ENCODE data around the gene KCNQ1OT1. TPM values are rescaled to one million over a fixed set of nuclear protein-coding genes. Genes with fewer than 3 reads are reported as not detected.

The KCNQ1OT1 gene
- total RNA-seq, 4 donors from 2014 or later, result 6.3 to 8.0 (median 7.7) TPM

DNA sequence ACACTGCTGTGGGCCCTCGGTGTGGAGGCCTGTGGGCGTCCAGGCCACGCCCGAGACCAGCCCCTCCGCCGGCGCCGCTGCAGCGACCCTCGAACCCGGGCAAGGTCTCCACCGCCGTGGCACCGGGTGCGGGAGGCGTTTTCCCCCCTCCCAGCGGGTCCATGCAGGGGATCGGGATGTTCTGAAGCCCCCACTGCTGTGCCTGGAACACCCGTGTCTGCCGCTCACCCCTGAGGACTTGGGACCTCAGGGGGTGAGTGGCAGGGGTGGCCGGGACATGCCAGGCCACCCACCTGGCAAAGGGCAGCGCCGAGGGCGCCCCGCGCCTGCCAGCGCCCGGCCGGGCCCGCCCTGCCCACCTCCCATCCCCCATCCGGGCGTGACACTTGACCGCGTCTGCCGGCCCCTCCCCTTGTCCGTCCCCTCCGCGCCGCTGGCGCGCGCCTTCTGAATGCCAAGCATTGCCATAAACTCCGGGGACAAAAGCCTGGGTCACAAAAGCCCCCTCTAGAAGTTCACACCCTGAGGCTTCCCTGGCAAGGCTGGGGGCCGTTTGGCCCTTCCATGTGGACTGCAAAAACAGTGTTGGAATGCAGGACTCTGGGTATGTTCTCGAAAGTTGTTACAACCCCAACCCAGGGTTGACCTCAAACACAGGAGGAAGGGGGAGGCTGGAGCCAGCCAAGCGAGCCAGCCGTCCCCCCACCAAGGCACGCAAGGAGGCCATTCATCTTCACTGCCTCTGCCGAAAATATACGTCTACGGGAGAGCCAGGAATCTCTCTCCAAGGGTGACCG lies 819 bp upstream of the KCNQ1OT1 start:
- H3K36me3 ChIP-seq, result no peaks in the 10 kb centered on the region
- H3K27me3 ChIP-seq, result no peaks in the 10 kb centered on the region
- H3K4me1 ChIP-seq, result peaks cover 0 to 42% (median 5%) of the 10 kb centered on the region in 4 donors
- DNase-seq (ENCODE audit: low spot score in 2 of 2), result peak; percentile 47 to 60
- TF ChIP-seq EP300 (IDR thresholded peaks at IDR 0.05) (no peak), POLR2A (IDR thresholded peaks at IDR 0.05) (peak; percentile 12 to 39)
- H3K9me3 ChIP-seq, result no peaks in the 10 kb centered on the region
- H3K27ac ChIP-seq, result peak overlapping the region; percentile 76 to 97 (median 92)
- H3K4me3 ChIP-seq, result peak overlapping the region; percentile 55 to 80 (median 72)
- 18 to 33% methylated on average over 25 to 51 of the region's 52 CpGs for WGBS, 2 donors

DNA sequence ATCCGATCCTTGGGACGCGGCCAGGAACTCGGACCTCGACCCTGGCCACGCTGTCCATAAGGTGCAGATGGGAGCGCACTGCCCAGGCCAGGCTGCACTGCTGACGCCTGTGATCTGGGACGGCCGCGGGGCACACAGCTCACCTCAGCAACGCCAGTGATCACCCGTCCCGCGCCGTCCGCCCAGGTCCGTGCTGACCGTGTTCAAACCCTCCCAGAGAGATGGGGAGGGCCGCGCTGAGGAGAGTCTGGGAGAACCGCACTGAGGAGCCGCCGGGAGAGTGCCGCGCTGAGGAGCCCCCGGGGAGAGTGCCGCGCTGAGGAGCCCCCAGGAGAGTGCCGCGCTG lies 636 bp downstream of the KCNQ1OT1 start:
- peak overlapping the region; percentile 74 to 97 (median 83) for H3K27ac ChIP-seq
- no peak for TF ChIP-seq EP300 (IDR thresholded peaks at IDR 0.05)
- TF ChIP-seq, protein P1, sequence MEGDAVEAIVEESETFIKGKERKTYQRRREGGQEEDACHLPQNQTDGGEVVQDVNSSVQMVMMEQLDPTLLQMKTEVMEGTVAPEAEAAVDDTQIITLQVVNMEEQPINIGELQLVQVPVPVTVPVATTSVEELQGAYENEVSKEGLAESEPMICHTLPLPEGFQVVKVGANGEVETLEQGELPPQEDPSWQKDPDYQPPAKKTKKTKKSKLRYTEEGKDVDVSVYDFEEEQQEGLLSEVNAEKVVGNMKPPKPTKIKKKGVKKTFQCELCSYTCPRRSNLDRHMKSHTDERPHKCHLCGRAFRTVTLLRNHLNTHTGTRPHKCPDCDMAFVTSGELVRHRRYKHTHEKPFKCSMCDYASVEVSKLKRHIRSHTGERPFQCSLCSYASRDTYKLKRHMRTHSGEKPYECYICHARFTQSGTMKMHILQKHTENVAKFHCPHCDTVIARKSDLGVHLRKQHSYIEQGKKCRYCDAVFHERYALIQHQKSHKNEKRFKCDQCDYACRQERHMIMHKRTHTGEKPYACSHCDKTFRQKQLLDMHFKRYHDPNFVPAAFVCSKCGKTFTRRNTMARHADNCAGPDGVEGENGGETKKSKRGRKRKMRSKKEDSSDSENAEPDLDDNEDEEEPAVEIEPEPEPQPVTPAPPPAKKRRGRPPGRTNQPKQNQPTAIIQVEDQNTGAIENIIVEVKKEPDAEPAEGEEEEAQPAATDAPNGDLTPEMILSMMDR (IDR thresholded peaks at IDR 0.05), result no peak
- no peak for TF ChIP-seq POLR2A (IDR thresholded peaks at IDR 0.05)
- H3K4me3 ChIP-seq, result peak overlapping the region; percentile 58 to 80 (median 78)
- no peaks in the 10 kb centered on the region for H3K9me3 ChIP-seq
- DNase-seq (ENCODE audit: low spot score in 2 of 2), result peak in 1 of 2 donors; percentile 15
- H3K4me1 ChIP-seq, result peaks cover 0 to 57% (median 6%) of the 10 kb centered on the region in 4 donors
- H3K36me3 ChIP-seq, result no peaks in the 10 kb centered on the region
- no peaks in the 10 kb centered on the region for H3K27me3 ChIP-seq
- 54 to 75% methylated on average over 9 to 27 of the region's 31 CpGs for WGBS, 2 donors

DNA sequence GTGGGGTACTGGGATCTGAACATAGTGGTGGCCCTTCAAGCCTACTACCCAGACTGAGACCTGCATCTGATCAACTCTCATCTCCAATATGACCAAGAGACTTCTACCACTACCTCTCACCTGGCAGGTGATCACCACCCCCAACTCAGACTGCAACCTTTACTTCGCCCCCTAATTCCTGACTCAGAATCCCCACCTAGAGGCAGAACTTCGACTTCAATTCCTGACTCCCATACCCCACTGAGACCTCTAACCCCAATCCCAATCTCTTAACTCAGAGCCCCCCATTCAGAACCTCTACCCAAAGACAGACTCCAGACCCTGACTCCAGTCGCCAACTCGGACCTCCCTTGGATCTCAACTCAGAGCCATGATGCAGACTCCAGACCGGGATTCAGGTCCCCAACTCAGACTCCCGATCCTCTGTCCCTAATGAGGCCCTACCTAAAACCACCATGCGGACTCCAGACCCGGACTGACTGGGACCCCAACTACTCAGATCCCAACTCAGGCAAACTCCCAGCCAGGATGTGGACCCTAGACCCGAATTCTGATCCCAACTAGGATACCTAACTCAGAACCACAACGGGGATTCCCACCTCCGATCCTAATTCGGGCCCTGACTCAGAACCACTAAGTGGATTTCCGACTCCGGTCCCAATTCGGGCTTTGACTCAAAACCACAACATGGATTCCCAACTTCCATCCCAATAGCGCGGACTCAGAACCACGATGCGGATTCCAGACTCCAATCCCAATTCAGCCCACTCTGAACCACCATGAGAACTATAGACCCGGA lies 1.2 kb downstream of the KCNQ1OT1 start:
- TF ChIP-seq, protein P1 (IDR thresholded peaks at IDR 0.05), result no peak
- TF ChIP-seq POLR2A (IDR thresholded peaks at IDR 0.05) (no peak), EP300 (IDR thresholded peaks at IDR 0.05) (no peak)
- DNase-seq (ENCODE audit: low spot score in 2 of 2), result peak in 1 of 2 donors; percentile 7
- peak overlapping the region; percentile 74 to 97 (median 83) for H3K27ac ChIP-seq
- peaks cover 0 to 58% (median 9%) of the 10 kb centered on the region in 4 donors for H3K4me1 ChIP-seq
- H3K4me3 ChIP-seq, result peak overlapping the region; percentile 58 to 80 (median 78)
- WGBS, 2 donors, result 49 to 60% methylated on average over 19 to 20 of the region's 20 CpGs
- H3K27me3 ChIP-seq, result no peaks in the 10 kb centered on the region
- no peaks in the 10 kb centered on the region for H3K36me3 ChIP-seq
- H3K9me3 ChIP-seq, result no peaks in the 10 kb centered on the region

DNA sequence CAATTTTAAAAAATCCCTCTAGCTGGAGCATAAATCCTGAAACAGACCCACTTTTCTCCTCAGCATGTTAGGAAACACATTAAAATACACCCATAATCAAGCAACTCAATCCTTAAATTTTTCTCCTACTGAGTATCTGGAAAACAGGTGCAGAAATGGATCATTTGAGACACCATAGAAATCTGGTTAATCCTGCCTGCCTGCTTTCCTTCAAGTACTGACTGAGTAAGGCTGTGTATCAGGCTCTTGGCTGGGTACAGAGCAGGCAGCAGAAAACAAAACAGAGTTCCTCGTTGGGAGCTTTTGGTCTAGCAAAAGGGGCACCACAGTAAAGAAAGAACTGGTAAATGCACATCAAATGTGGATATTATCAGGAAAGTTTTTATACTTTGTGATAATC lies 1.9 kb downstream of the KCNQ1OT1 start:
- DNase-seq (ENCODE audit: low spot score in 2 of 2), result no peak
- peaks cover 0 to 63% (median 9%) of the 10 kb centered on the region in 4 donors for H3K4me1 ChIP-seq
- peak overlapping the region; percentile 58 to 80 (median 78) for H3K4me3 ChIP-seq
- H3K27me3 ChIP-seq, result no peaks in the 10 kb centered on the region
- no peaks in the 10 kb centered on the region for H3K9me3 ChIP-seq
- TF ChIP-seq POLR2A (IDR thresholded peaks at IDR 0.05) (no peak), EP300 (IDR thresholded peaks at IDR 0.05) (no peak)
- TF ChIP-seq, protein P1 (IDR thresholded peaks at IDR 0.05), result no peak
- no peaks in the 10 kb centered on the region for H3K36me3 ChIP-seq
- WGBS, 2 donors, result 21 to 54% methylated on average over 1 of the region's 1 CpG
- H3K27ac ChIP-seq, result peak overlapping the region in 1 of 4 donors; percentile 97

DNA sequence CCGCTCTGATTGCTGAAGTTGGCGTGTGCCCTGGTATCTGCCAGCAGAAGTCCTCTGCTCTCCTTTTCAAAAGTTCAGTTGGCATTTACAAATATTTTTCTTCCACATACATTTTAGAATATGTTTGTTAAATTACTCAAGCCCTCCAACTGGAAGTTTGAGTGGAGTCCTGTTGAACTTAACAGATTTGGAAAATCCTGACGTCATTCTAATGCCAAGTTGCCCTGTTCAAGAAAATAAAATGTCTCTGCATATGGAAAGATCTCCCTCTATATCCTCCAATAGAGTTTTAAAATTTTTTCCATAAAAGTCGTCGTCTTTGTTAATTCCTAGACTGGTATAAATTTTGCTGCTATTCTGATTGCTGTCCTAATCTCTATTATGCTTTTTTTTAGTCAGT lies 3.3 kb downstream of the KCNQ1OT1 start:
- TF ChIP-seq, protein P1 (IDR thresholded peaks at IDR 0.05), result no peak
- no peak for TF ChIP-seq EP300 (IDR thresholded peaks at IDR 0.05)
- TF ChIP-seq POLR2A (IDR thresholded peaks at IDR 0.05), result no peak
- 60 to 71% methylated on average over 5 of the region's 5 CpGs for WGBS, 2 donors
- Histone ChIP-seq H3K36me3 (no peaks in the 10 kb centered on the region), H3K4me3 (peak overlapping the region in 1 of 4 donors; percentile 79), H3K27ac (peak overlapping the region in 1 of 4 donors; percentile 33), H3K27me3 (no peaks in the 10 kb centered on the region), H3K4me1 (peaks cover 0 to 75% (median 9%) of the 10 kb centered on the region in 4 donors), H3K9me3 (no peaks in the 10 kb centered on the region)
- no peak for DNase-seq (ENCODE audit: low spot score in 2 of 2)
